NOMO-1 treated with dmso at 0.1 percent for 144 hours (cell line): ENCODE measurements around the gene NBPF10.
"Not testable (repeated sequence)": the region's sequence is repeated elsewhere in the genome, so short reads cannot be mapped to it uniquely, and the experiment has no call there.

Source experiments
- DNase-seq: peaks from one replicate; lab custom pipeline; 2025; ENCODE audit not compliant: unreplicated experiment; lab: John Stamatoyannopoulos, UW

Gene NBPF10

GRCh38 chr1:146144465-146144864 is at the start of gene NBPF10:
Gene NBPF10, minus strand, starts transcription at chr1:146144804. Its CDS starts 35 bp downstream, at chr1:146144769.
- DNase-seq: not testable (repeated sequence)

- not testable (repeated sequence) for DNase-seq
Observed at GRCh38 chr1:146174531-146174930, 29.9 kb upstream of the NBPF10 start.

GRCh38 chr1:146167740-146168139 is 23.1 kb upstream of the NBPF10 start:
- DNase-seq: not testable (repeated sequence)

- not testable (repeated sequence) for DNase-seq
Observed at GRCh38 chr1:146167273-146167672, 22.7 kb upstream of the NBPF10 start.
